Skeletal muscle tissue (tissue), 4 donors: ENCODE data around the gene TAPBP. TPM values are rescaled to one million over a fixed set of nuclear protein-coding genes. Genes with fewer than 3 reads are reported as not detected.

Source experiments
- H3K27ac ChIP-seq: one replicate; pipeline ENCODE4 v1.7.0; 2013; ENCODE audit warnings: mild to moderate bottlenecking, low read depth, low read length, inconsistent platforms
- H3K27me3 ChIP-seq, 3 donors: one replicate each; pipeline ENCODE4 v1.7.0; 2013; ENCODE audit warnings: low read length in 3 of 3; ENCODE audit not compliant: control insufficient read depth in 3 of 3, insufficient read depth in 3 of 3
- H3K36me3 ChIP-seq, 3 donors: one replicate each; pipeline ENCODE4 v1.7.0; 2013; ENCODE audit warnings: low read length in 3 of 3; ENCODE audit not compliant: control insufficient read depth in 3 of 3, insufficient read depth in 3 of 3
- H3K4me1 ChIP-seq, 3 donors: one replicate each; pipeline ENCODE4 v1.7.0; 2013; ENCODE audit warnings: low read length in 3 of 3, mild to moderate bottlenecking in 3 of 3; ENCODE audit not compliant: control insufficient read depth in 3 of 3, insufficient read depth in 3 of 3
- H3K4me3 ChIP-seq, 3 donors: one replicate each; pipeline ENCODE4 v1.7.0; 2013; ENCODE audit warnings: low read length in 3 of 3
- H3K9ac ChIP-seq, 3 donors: one replicate each; pipeline ENCODE4 v1.7.0; 2013; ENCODE audit warnings: low read length in 3 of 3, mild to moderate bottlenecking in 3 of 3, moderate library complexity in 2 of 3, low read depth in 1 of 3
- H3K9me3 ChIP-seq, 3 donors: one replicate each; pipeline ENCODE4 v1.7.0; 2013; ENCODE audit warnings: low read length in 3 of 3; ENCODE audit not compliant: control insufficient read depth in 3 of 3
- total RNA-seq: library from RNA; depleted of rRNA; stranded (reverse); fragments of >200 nt; gene quantifications from one replicate; pipeline ENCODE4 v1.2.3, GENCODE V29; 2014
- donor health status: Osteomylitis.

Gene TAPBP
- total RNA-seq, 1 donor from 2014 or later = 16.7 TPM

DNA sequence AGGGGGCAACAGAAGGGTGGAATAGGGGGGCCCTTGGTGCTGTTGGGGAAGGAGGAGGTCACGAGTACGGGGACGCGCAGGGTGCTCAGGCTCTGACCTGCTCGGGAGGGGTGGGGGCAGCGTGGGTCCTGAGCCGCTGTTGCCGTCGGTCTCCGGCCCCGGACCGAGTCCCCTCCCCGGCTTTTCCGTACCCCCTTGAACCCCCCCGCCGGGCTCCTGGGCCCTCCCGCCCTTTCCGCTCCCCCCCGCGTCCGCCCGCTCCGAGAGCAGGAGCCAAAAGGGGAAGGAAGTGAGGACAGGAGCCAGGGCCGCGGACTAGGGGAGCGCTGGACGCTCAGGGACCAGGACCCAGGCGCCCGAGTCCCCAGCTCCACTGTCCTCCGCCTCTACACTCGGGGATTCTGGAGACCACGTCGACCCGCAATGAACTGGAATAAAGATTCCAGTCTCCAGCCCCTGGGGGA, 15.1 kb downstream of the TAPBP start, which contains the start of gene RGL2:
RGL2 (minus strand) TSS at position 170 of the 464 bp plus-strand sequence. CDS start 332 bp downstream, outside the sequence.
- peaks cover 16 to 25% (median 17%) of the 10 kb centered on the region in 3 donors for H3K4me1 ChIP-seq
- no peaks in the 10 kb centered on the region for H3K27me3 ChIP-seq
- peaks cover 25 to 30% (median 29%) of the 10 kb centered on the region in 3 donors for H3K36me3 ChIP-seq

DNA sequence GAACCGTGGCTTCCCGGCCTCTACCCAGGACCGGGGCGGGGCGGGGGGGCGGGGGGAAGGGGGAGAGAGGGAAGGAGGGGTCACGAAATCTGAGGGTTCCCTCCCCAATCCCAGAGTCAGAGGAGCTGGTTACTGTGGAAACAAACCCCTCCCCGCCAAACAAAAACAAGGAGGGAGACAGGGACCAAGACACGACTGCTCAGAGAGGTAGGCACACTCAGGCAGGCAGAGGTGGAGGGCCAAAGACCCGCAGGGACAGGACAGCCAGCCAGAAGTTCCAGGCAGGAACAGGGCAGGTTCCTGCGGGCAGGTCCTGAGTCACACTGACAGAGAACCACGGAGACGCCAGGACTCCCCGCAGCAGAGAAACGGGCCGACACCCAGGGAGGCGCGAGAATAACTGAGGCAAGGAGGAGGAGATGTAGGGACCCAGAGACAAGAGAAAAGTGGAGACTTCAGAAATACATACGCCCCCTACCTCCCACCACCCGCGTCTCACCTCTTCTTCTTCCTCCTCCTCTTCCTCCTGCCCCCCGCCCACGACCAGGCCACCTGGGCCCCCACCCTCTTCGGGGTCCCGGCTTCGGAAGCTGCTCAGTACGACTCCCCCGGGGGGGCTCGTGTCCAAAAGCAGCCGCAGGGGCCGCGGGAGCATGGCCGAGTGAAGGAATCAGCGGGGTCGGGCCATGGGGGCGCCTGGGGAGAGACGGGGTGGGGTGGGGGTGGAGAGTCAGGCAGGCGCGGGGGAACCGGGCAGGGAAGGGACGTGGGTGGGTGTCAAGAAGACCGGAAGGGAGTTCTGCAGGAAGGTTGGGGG, 15.7 kb downstream of the TAPBP start:
- H3K9me3 ChIP-seq = no peaks in the 10 kb centered on the region
- no peaks in the 10 kb centered on the region for H3K27me3 ChIP-seq
- H3K27ac ChIP-seq = peak overlapping the region; percentile 97
- peak overlapping the region; percentile 88 to 99 (median 98) for H3K4me3 ChIP-seq
- H3K9ac ChIP-seq = peak overlapping the region; percentile 75 to 98 (median 98)
- peaks cover 16 to 25% (median 17%) of the 10 kb centered on the region in 3 donors for H3K4me1 ChIP-seq
- H3K36me3 ChIP-seq = peaks cover 29 to 36% (median 33%) of the 10 kb centered on the region in 3 donors

More for the DNA sequence above, 15.1 kb downstream of the TAPBP start, which contains the start of gene RGL2:
- Histone ChIP-seq H3K9ac (peak within 1 kb of the TSS; percentile 84 to 98 (median 98)), H3K27ac (peak within 1 kb of the TSS; percentile 97), H3K4me3 (peak within 1 kb of the TSS; percentile 88 to 99 (median 98)), H3K9me3 (no peaks in the 10 kb centered on the region)

DNA sequence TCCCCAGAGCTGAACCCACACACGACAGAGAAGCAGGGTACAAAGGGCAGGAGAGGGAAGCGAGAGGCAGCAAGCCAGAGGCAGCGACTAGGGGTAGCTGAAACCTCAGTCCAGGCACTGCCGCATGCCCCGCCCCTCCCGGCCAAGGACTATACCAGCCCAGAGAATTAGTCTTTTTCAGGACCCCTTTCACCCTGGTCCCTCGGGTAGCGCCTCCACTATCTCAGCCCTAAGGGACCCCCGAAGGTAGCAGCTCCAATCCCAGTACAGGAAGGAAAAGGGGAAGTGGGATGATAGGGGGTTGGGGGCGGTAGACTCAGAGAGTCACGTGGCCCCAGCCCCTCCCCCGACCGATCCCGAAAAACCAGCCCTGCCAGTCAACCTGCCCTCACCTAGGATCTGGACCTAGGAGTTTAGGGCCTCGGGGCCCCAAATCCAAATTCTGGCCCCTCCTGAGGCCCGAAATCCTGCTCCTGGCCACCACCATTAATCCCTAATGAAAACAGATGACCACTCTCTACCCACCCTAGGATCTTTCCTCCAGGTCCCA, 16.4 kb downstream of the TAPBP start:
- Histone ChIP-seq H3K9ac (peak overlapping the region; percentile 43 to 76 (median 62)), H3K27ac (peak overlapping the region; percentile 97), H3K9me3 (no peaks in the 10 kb centered on the region), H3K4me1 (peaks cover 16 to 25% (median 17%) of the 10 kb centered on the region in 3 donors), H3K27me3 (no peaks in the 10 kb centered on the region), H3K36me3 (peaks cover 36 to 43% (median 37%) of the 10 kb centered on the region in 3 donors), H3K4me3 (peak overlapping the region; percentile 52 to 98 (median 54))

DNA sequence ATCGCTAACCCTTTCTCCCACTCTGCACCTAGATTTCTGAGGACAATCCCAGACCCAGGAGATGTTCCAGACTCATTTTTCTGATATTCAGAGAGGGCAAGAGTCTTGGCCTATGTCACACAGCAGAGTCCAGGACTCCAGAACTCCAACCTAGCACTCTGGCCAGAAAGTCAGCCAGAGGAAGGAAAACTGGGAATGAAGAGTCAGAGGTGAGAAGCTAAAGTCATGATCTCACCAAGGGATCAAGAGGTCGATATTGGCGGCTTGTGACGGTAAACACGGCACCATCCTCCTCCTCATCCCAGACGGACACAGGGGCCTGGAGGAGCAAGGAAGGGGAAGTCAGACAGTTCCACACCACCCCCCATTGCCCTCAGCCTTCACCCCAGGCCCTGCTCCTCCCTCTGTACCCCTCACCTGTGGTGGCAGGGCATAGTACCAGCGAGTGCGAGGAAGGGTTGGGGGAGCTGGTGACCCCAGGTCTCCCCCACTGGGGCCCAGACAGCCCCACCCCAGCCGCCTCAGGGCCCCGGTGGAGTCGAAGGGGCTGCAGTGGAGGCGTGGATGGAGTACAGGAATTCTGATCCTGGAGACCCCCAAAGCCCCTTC, 17.0 kb downstream of the TAPBP start:
- Histone ChIP-seq H3K36me3 (peaks cover 41 to 49% (median 43%) of the 10 kb centered on the region in 3 donors), H3K27ac (peak overlapping the region; percentile 97), H3K9ac (peak overlapping the region in 2 of 3 donors; percentile 62 to 76), H3K9me3 (no peaks in the 10 kb centered on the region), H3K4me1 (peaks cover 16 to 25% (median 17%) of the 10 kb centered on the region in 3 donors), H3K27me3 (no peaks in the 10 kb centered on the region), H3K4me3 (peak overlapping the region; percentile 52 to 98 (median 54))

DNA sequence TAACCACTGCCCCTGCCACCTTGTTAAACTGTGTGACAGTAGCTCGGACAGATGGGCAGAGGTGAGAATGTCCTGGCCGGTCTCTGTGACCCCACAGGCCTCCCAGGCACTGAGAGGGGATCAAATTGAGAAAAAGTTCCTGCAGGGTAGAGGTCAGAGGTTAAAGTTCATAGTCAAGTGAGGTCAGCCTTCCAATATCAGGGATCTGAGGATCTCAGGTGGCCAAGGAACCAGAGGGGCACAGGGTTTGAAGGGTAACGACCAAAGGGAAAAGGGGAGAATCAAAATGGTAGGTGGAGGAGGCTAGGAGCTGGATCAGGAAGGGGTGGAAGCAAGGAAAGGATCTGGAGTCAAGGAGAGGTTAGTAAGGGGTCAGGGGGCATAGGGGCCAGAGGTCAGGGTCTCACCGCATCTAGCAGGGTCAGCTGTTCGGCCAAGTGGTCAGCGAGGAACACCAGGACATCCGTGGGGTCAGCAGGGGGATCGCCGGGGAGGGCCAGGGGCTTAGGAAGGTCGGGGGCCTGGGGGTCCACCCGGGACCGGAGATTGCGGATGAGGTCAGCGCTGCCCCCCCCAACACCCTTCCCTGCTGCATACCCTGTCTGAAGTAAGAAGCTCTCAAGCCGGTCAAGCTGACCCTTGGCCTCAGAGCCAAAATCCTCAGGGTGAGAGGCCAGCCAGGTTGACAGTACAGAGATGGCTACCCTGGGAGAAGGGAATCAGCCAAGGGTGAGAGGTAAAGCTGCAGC, 18.1 kb downstream of the TAPBP start:
- peaks cover 16 to 25% (median 17%) of the 10 kb centered on the region in 3 donors for H3K4me1 ChIP-seq
- no peak overlapping the region for H3K9ac ChIP-seq
- peaks cover 52 to 53% (median 53%) of the 10 kb centered on the region in 3 donors for H3K36me3 ChIP-seq
- H3K9me3 ChIP-seq = no peaks in the 10 kb centered on the region
- H3K27ac ChIP-seq = no peak overlapping the region
- no peak overlapping the region for H3K4me3 ChIP-seq
- H3K27me3 ChIP-seq = no peaks in the 10 kb centered on the region

DNA sequence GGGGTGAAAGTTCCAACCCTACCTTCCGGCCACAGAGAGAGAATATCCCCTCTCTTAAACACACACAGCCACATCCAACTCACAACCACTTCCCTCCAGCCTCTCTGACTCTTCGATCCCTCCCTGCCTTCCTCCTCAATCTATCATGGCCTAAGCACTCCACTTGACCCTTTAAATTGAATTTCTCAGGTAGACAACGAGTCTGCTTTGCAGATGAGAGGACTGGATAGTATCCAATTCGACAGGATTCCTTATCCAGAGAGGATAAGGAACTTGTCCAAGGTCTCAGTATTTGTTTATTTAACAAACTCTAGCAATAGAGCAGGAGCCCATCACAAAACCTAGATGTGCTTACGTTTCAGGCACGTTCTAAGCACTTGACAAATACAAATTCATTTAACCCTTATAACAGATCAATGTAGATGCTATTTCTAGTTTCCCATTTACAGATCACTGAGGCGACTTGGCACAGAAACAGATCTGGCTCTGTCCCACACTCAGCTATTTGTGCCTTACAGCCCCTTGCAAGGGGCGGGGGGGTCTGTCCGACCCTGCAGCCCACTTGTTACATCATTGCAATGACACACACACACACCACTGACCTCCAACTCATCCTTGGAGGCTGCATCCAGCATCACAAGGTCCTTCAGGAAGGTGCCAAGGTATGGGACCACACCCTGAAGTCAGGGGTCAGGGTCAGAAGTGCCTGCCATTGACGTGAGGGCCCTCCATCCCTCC, 19.6 kb downstream of the TAPBP start:
- Histone ChIP-seq H3K27me3 (no peaks in the 10 kb centered on the region), H3K4me1 (peaks cover 21 to 27% (median 22%) of the 10 kb centered on the region in 3 donors), H3K9me3 (no peaks in the 10 kb centered on the region), H3K9ac (no peak overlapping the region), H3K4me3 (no peak overlapping the region), H3K36me3 (peaks cover 53% of the 10 kb centered on the region in 3 donors), H3K27ac (no peak overlapping the region)

DNA sequence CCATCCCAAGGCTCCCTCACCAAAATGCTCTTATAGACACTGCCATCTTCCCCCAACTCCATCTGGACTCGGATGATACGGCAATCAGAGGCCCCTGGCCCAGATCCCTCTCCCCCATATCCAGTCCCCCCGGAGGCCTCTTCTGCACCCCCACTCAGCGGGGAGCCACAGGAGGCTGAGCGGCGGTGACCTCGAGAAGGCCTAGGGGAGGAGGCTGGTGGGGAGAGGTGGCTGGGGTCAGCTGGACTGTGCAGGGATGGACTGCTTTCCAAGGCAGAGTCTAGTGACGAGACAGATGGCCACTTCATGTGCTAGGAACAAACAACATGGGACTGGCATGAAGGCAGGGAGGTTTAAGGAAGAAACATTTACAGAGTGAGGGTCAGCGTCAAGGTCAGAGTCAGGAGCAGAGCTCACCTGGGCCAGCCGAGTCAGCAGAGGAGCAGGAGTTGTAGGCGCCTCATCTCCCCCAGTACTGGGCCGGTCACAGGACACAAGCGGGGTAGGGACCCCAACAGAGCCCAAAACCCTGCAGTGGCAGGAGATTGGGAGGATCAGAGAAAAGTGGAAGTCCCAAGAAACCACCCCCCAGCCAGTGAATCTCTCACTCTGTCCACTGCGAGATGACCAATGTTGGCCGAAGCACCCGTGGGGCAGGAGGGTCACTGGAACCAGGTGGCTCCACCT, 20.7 kb downstream of the TAPBP start:
- no peaks in the 10 kb centered on the region for H3K9me3 ChIP-seq
- no peaks in the 10 kb centered on the region for H3K27me3 ChIP-seq
- H3K4me1 ChIP-seq = peaks cover 25 to 35% (median 26%) of the 10 kb centered on the region in 3 donors
- H3K27ac ChIP-seq = no peak overlapping the region
- H3K9ac ChIP-seq = no peak overlapping the region
- H3K36me3 ChIP-seq = peaks cover 53 to 54% (median 53%) of the 10 kb centered on the region in 3 donors
- H3K4me3 ChIP-seq = no peak overlapping the region

DNA sequence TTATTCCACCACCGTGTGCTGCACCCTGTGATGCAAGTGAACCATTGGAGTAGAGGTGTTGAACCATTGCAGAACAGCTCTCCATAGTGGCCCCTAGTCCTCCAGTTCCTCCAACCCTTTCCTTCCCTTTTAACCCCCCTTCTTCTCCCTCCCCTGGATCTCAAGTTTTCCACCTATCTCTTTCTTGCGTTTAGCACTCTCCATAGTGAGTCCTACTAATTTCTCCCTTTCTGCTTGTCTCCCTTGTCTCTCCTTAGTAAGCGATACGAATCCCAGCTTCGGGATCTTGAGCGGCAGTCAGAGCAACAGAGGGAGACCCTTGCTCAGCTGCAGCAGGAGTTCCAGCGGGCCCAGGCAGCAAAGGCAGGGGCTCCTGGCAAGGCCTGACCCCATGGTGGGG, 23.4 kb downstream of the TAPBP start:
- peak overlapping the region; percentile 93 to 95 (median 93) for H3K9ac ChIP-seq
- H3K9me3 ChIP-seq = no peaks in the 10 kb centered on the region

More for the DNA sequence above, 23.4 kb downstream of the TAPBP start:
- H3K27ac ChIP-seq = no peak overlapping the region
- H3K36me3 ChIP-seq = peaks cover 58 to 61% (median 60%) of the 10 kb centered on the region in 3 donors
- peak overlapping the region; percentile 90 to 96 (median 95) for H3K4me3 ChIP-seq
- H3K4me1 ChIP-seq = peaks cover 19 to 29% (median 23%) of the 10 kb centered on the region in 3 donors
- H3K27me3 ChIP-seq = no peaks in the 10 kb centered on the region
